T-helper 22 cell (primary cell): ENCODE results near the gene FYN.

ENCODE experiments used
- DNase-seq: peaks from one replicate; pipeline ENCODE4 v3.0.0-alpha.2; 2020; ENCODE audit warnings: low read depth

FYN gene

GRCh38 chr6:111707773-111708172 is 165.5 kb downstream of the FYN start:
- no peak for DNase-seq

GRCh38 chr6:111706841-111707391 is 166.3 kb downstream of the FYN start:
- no peak for DNase-seq

- DNase-seq, result no peak
These were observed 169.5 kb downstream of the FYN start for GRCh38 chr6:111703723-111704122.

- DNase-seq, result no peak
These were observed 171.0 kb downstream of the FYN start for GRCh38 chr6:111702268-111702667.

GRCh38 chr6:111701146-111701545 is 172.1 kb downstream of the FYN start:
- no peak for DNase-seq

GRCh38 chr6:111700135-111700690 is 173.0 kb downstream of the FYN start:
- no peak for DNase-seq

- no peak for DNase-seq
These were observed 174.1 kb downstream of the FYN start for GRCh38 chr6:111699123-111699522.

- no peak for DNase-seq
These were observed 176.4 kb downstream of the FYN start for GRCh38 chr6:111696814-111697213.

- DNase-seq, result no peak
These were observed 180.7 kb downstream of the FYN start for GRCh38 chr6:111692327-111693164.

- no peak for DNase-seq
These were observed 181.7 kb downstream of the FYN start for GRCh38 chr6:111691345-111692225.

GRCh38 chr6:111689946-111690345 is 183.3 kb downstream of the FYN start:
- no peak for DNase-seq

- DNase-seq, result no peak
These were observed 183.8 kb downstream of the FYN start for GRCh38 chr6:111689419-111689818.

- no peak for DNase-seq
These were observed 184.9 kb downstream of the FYN start for GRCh38 chr6:111688331-111688730.

- no peak for DNase-seq
These were observed 185.6 kb downstream of the FYN start for GRCh38 chr6:111687652-111688051.

- no peak for DNase-seq
These were observed 186.4 kb downstream of the FYN start for GRCh38 chr6:111686932-111687266.

- DNase-seq, result no peak
These were observed 186.9 kb downstream of the FYN start for GRCh38 chr6:111686249-111686931.

- no peak for DNase-seq
These were observed 187.7 kb downstream of the FYN start for GRCh38 chr6:111685526-111685925.

GRCh38 chr6:111685058-111685457 is 188.2 kb downstream of the FYN start:
- no peak for DNase-seq

- no peak for DNase-seq
These were observed 189.4 kb downstream of the FYN start for GRCh38 chr6:111683749-111684267.

- no peak for DNase-seq
These were observed 190.1 kb downstream of the FYN start for GRCh38 chr6:111683157-111683556.

GRCh38 chr6:111681860-111682259 is 191.4 kb downstream of the FYN start:
- DNase-seq, result no peak
